ENCODE results near the gene CDH13. TPM values are rescaled to one million over a fixed set of nuclear protein-coding genes. Genes with fewer than 3 reads are reported as not detected.

The CDH13 gene
- total and polyA plus RNA-seq, 12 donors, result 0.86 to 30.6 (median 2.4) TPM

DNA sequence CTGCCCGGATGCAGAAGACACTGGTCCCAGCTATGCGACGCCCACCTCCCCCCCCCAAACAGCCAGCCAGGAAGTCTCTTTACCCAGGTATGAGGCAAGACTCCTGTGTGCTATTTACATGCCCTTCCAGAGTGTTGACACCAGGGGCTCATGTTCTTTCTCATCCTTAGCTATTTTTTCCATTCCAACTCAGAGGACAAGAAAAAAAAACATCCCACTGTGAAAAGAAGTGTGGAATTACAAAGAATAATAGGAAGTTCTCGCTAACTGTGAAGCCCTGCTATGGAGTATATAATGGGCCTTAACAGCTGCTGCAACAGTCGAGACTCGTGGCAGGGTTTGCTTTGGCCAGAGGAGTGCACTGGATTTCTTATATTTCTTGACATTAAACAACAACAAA is 584.9 kb downstream of the CDH13 start:
- TF ChIP-seq POLR2A (IDR thresholded peaks at IDR 0.05), result no peak
- TF ChIP-seq, protein P1, sequence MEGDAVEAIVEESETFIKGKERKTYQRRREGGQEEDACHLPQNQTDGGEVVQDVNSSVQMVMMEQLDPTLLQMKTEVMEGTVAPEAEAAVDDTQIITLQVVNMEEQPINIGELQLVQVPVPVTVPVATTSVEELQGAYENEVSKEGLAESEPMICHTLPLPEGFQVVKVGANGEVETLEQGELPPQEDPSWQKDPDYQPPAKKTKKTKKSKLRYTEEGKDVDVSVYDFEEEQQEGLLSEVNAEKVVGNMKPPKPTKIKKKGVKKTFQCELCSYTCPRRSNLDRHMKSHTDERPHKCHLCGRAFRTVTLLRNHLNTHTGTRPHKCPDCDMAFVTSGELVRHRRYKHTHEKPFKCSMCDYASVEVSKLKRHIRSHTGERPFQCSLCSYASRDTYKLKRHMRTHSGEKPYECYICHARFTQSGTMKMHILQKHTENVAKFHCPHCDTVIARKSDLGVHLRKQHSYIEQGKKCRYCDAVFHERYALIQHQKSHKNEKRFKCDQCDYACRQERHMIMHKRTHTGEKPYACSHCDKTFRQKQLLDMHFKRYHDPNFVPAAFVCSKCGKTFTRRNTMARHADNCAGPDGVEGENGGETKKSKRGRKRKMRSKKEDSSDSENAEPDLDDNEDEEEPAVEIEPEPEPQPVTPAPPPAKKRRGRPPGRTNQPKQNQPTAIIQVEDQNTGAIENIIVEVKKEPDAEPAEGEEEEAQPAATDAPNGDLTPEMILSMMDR (IDR thresholded peaks at IDR 0.05), result no peak
- no peak for DNase-seq
- intact Hi-C loops (cut with DNase I), result loop anchor here in 1 of 2 donors (10.0 kb wide), 1 partner anchor 947 kb away; no protein-coding TSS in a partner anchor
- 69 to 80% (median 78%) methylated on average over 4 to 6 of the region's 6 CpGs for WGBS, 4 donors
- Histone ChIP-seq H3K4me1 (replicated peaks in 1 of 2) (no peaks in the 10 kb centered on the region), H3K36me3 (replicated peaks in 1 of 2) (no peaks in the 10 kb centered on the region), H3K27ac (no peak overlapping the region), H3K9me3 (replicated peaks in 1 of 3) (no peaks in the 10 kb centered on the region), H3K27me3 (no peaks in the 10 kb centered on the region), H3K4me3 (no peak overlapping the region)

DNA sequence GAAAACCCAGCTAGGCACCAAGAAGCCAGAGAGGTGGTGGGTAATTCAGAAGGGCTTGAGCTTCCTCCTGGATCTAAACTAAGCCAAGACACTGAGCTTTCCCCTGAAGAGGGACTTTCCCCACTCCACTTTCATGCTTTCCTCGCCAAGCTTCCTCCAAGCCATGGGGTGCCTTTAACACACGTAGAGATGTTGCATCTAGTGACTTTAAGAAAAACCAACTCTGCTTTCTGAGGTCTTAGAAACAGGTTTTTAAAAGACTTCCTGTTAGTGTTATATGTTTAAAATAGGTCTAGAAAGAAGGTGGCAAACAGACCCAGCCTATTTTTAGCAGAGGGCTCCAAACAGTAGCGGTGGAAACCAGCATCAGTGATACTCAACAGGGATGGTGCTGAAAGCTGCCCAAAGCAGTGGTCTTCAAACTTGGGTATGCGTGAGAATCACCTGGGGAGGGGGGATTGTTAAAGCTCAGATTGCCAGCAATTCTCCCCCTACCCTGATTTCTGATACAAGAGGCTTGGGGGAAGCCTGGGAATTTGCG is 585.6 kb downstream of the CDH13 start:
- DNase-seq, result no peak
- Histone ChIP-seq H3K27me3 (no peaks in the 10 kb centered on the region), H3K9me3 (replicated peaks in 1 of 3) (no peaks in the 10 kb centered on the region), H3K4me3 (no peak overlapping the region), H3K27ac (no peak overlapping the region), H3K36me3 (replicated peaks in 1 of 2) (no peaks in the 10 kb centered on the region), H3K4me1 (replicated peaks in 1 of 2) (no peaks in the 10 kb centered on the region)
- intact Hi-C loops (cut with DNase I), result loop anchor here in 1 of 2 donors (10.0 kb wide), 1 partner anchor 948 kb away; no protein-coding TSS in a partner anchor
- TF ChIP-seq, protein P1 (IDR thresholded peaks at IDR 0.05), result no peak
- no peak for TF ChIP-seq POLR2A (IDR thresholded peaks at IDR 0.05)
- WGBS, 4 donors, result 74 to 86% (median 79%) methylated on average over 5 of the region's 5 CpGs

DNA sequence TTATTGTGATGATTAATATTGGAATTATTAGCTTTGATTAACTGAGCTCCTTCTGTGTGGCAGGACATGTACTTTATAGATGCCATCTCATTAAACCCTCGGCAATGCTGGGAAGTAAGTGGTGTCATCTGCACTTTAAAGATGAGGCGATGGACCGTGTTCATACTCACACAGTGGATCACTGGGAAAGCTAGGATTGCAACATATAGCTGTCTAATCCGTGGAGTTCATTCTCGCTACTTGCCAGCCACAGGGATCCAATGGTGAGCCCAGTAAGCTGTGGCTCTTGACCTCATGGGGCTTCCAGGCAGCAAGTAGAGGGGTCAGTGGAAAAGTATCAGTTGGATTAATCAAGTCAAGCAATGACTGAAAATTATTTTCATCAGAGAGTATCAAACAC is 587.9 kb downstream of the CDH13 start:
- TF ChIP-seq, protein P1 (IDR thresholded peaks at IDR 0.05), result no peak
- TF ChIP-seq POLR2A (IDR thresholded peaks at IDR 0.05), result no peak
- DNase-seq, result no peak
- Histone ChIP-seq H3K36me3 (replicated peaks in 1 of 2) (no peaks in the 10 kb centered on the region), H3K27ac (no peak overlapping the region), H3K9me3 (replicated peaks in 1 of 3) (no peaks in the 10 kb centered on the region), H3K4me3 (no peak overlapping the region), H3K27me3 (no peaks in the 10 kb centered on the region), H3K4me1 (replicated peaks in 1 of 2) (no peaks in the 10 kb centered on the region)
- 88 to 93% (median 91%) methylated on average over 5 of the region's 5 CpGs for WGBS, 4 donors
- intact Hi-C loops (cut with DNase I), result loop anchor here in 1 of 2 donors (10.0 kb wide), 1 partner anchor 950 kb away; no protein-coding TSS in a partner anchor

DNA sequence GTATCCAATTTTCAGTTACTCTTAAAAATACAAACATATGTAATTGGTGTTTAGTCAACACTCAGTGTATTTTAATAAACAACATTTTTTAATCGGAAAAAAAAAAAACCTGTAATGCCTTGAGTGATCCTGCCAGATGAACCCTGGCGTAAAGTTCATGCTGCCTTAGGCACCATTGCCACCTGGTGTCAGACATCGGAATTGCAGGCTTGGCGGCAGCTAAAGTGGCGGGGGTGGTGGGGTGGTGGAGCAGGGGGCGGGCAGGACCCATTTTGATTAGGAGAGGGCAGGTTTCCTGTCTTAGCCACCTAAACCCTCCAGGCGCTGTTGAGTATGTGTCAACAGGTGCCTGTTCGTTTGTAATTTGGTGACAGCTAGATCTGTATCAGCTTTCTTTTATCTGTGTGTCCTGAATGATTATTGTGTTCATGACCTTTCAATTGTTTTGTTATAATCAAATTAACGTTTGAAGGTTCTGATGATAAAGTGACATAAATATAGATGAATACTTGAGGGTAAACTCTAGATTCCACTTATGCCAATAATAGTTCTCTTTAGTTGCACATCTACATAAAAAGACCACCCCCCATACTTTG is 588.7 kb downstream of the CDH13 start:
- Histone ChIP-seq H3K36me3 (replicated peaks in 1 of 2) (no peaks in the 10 kb centered on the region), H3K9me3 (replicated peaks in 1 of 3) (no peaks in the 10 kb centered on the region), H3K27me3 (no peaks in the 10 kb centered on the region), H3K4me3 (no peak overlapping the region), H3K27ac (no peak overlapping the region), H3K4me1 (replicated peaks in 1 of 2) (no peaks in the 10 kb centered on the region)
- TF ChIP-seq POLR2A (IDR thresholded peaks at IDR 0.05), result no peak
- TF ChIP-seq, protein P1 (IDR thresholded peaks at IDR 0.05), result peak; percentile 36 to 69 (median 56)
- WGBS, 4 donors, result 27 to 41% (median 31%) methylated on average over 9 of the region's 9 CpGs
- intact Hi-C loops (cut with DNase I), result loop anchor here in 1 of 2 donors (10.0 kb wide), 1 partner anchor 951 kb away; no protein-coding TSS in a partner anchor
- peak in 5 of 7 donors; percentile 13 to 41 (median 20) for DNase-seq

Measured in adrenal gland (tissue), 12 donors.